Activated CD4-positive, alpha-beta T cell treated with anti-CD3 and anti-CD28 coated beads for 1 hour (primary cell): ENCODE results near the gene SH2D5.
A peak's percentile ranks its signal among the peaks of the same experiment; 100 is the strongest.
"Not testable (repeated sequence)": the region's sequence is repeated elsewhere in the genome, so short reads cannot be mapped to it uniquely, and the experiment has no call there.

Source experiments
- DNase-seq: peaks from one replicate; pipeline ENCODE4 v3.0.0-alpha.2; 2020

SH2D5 gene

GRCh38 chr1:20727746-20728316, 4.7 kb downstream of the SH2D5 start:
- DNase-seq, result peak; percentile 7

GRCh38 chr1:20726932-20727745, 5.4 kb downstream of the SH2D5 start:
- peak; percentile 4 for DNase-seq

GRCh38 chr1:20726118-20726911, 6.2 kb downstream of the SH2D5 start:
- peak; percentile 5 for DNase-seq

- DNase-seq, result peak; percentile 4
Observed at GRCh38 chr1:20725189-20726117, 7.0 kb downstream of the SH2D5 start.

GRCh38 chr1:20724364-20725188, 7.9 kb downstream of the SH2D5 start:
- no peak for DNase-seq

- DNase-seq, result peak; percentile 7
Observed at GRCh38 chr1:20723537-20724363, 8.8 kb downstream of the SH2D5 start.

GRCh38 chr1:20723159-20723536, 9.4 kb downstream of the SH2D5 start:
- DNase-seq, result peak; percentile 4

GRCh38 chr1:20721117-20722061, 11.1 kb downstream of the SH2D5 start:
- no peak for DNase-seq

- no peak for DNase-seq
Observed at GRCh38 chr1:20720631-20721091, 11.8 kb downstream of the SH2D5 start.

GRCh38 chr1:20719871-20720620, 12.5 kb downstream of the SH2D5 start:
- DNase-seq, result no peak

GRCh38 chr1:20719261-20719660, 13.2 kb downstream of the SH2D5 start:
- DNase-seq, result no peak

- DNase-seq, result not testable (repeated sequence)
Observed at GRCh38 chr1:20718343-20718882, 14.1 kb downstream of the SH2D5 start.

GRCh38 chr1:20717452-20718342, 14.8 kb downstream of the SH2D5 start, which contains the start of gene KIF17:
TSS of gene KIF17 (minus strand) at chr1:20718007. CDS start at chr1:20717706, 301 bp downstream.
- DNase-seq, result peak; percentile 59

- DNase-seq, result no peak
Observed at GRCh38 chr1:20716232-20716631, 16.3 kb downstream of the SH2D5 start.

- DNase-seq, result no peak
Observed at GRCh38 chr1:20715406-20715805, 17.1 kb downstream of the SH2D5 start.

GRCh38 chr1:20713440-20713839, 19.1 kb downstream of the SH2D5 start:
- no peak for DNase-seq

GRCh38 chr1:20712215-20712577, 20.3 kb downstream of the SH2D5 start:
- no peak for DNase-seq
